NCI-H524 (cell line): Measurements from ENCODE around the gene F8.
A peak's percentile ranks its signal among the peaks of the same experiment; 100 is the strongest.
"Not testable (repeated sequence)": the region's sequence is repeated elsewhere in the genome, so short reads cannot be mapped to it uniquely, and the experiment has no call there.

ENCODE experiments used
- DNase-seq, 2 experiments: peaks; one replicate each; lab custom pipeline; 2025; lab: John Stamatoyannopoulos, UW

F8 gene

GRCh38 chrX:154986826-154987575 lies 35.5 kb downstream of the F8 start:
- peak in 1 of 2 experiments; percentile 16 for DNase-seq

DNA sequence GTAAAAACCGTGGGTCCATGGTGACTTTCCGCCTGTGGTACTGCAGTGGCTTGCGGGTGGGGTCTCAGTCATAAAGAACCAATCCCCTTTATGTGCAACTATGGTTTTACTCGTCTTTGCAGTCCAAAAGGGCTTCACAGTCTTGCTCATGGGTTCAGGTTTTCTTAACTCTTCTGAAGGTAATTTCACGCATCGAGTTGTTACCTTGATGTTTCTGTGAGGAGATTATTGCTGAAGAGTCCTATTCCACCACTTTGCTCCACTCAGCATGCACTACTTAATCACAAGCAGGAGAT lies 41.5 kb downstream of the F8 start:
- DNase-seq: no peak

DNA sequence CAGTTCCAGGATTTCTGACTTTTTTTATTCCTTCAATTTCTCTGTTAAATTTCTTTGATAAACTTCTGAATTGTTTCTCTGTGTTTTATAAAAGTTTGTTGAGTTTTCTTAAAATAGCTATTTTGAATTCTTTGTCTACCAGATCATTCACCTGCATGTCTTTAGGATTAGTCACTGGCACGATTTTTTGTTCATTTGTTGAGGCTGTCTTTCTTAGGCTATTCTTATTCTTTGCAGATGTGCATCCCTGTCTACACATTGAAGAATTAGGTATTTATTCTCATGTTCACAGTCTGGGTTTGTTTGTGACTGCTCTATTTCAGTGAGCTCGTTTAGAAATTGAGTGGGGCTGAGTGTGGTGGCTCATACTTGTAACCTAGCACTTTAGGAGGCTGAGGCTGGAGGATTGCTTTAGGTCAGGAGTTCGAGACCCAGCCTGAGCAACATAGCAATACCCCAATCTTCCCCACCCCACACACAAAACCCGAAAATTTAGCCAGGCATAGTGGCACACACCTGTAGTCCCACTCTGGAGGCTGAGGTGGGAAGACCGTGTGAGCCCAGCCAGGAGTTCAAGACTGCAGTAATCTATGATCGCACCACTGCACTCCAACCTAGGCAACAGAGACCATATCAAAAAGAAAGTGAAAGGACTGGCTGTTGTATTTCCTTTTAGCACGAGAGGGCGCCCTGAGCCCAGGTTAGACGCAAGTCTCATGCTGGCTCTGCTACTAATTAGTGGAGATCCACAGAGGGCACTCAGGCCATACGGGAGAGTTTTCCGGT lies 42.0 kb downstream of the F8 start:
- peak; percentile 40 to 82 for DNase-seq

GRCh38 chrX:154979629-154980028 lies 42.9 kb downstream of the F8 start:
- DNase-seq: no peak

DNA sequence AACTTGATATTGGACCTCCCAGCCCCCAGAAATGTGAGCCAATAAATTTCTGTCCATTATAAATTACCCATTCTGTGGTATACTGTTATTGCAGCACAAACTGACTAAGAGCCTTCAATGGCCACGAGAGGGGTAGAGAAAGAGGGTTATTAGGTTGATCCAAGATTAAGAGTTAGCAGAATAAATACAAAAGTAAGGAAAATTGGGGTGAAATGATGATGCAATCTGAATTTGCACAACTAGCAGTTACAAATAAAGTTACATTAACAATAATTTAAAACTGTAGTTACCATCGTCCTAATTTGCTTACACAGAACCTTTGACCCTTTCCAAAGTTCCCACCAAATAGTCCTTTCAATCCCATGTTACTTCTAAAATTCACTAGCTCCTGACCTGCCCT lies 54.2 kb downstream of the F8 start:
- no peak for DNase-seq

- no peak for DNase-seq
Observed at GRCh38 chrX:154967603-154968002, 54.9 kb downstream of the F8 start.

- DNase-seq: no peak
Observed at GRCh38 chrX:154961947-154962346, 60.6 kb downstream of the F8 start.

DNA sequence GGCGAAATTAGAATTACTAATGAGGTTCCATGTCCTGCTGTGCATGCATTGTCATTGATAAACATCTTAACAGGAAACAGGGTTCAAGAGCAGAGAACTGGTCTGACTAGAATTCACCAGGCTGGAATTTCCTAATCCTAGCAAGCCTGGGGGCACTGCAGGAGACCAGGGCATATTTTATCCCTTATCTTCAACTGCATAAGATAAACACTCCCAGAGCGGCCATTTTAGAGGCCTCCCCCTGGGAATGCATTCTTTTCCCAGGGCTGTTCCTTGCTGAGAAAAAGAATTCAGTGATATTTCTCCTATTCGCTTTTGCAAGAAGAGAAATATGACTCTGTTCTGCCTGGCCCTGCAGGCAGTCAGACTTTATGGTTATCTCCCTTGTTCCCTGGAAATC lies 66.7 kb downstream of the F8 start:
- DNase-seq: not testable (repeated sequence)

- DNase-seq: not testable (repeated sequence)
Observed at GRCh38 chrX:154939265-154939664, 83.3 kb downstream of the F8 start.

DNA sequence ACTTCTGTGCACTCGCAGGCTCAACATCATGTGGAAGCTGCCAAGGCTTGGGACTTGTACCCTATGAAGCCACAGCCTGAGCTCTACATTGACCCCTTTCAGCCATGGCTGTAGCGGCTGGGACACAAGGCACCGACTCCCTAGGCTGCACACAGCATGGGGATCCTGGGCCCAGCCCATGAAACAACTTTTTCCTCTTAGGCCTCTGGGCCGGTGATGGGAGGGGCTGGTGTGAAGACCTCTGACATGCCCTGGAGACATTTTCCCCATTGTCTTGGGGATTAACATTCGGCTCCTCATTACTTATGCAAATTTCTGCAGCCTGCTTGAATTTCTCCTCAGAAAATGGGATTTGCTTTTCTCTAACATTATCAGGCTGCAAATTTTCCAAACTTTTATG lies 97.8 kb downstream of the F8 start:
- DNase-seq: not testable (repeated sequence)

DNA sequence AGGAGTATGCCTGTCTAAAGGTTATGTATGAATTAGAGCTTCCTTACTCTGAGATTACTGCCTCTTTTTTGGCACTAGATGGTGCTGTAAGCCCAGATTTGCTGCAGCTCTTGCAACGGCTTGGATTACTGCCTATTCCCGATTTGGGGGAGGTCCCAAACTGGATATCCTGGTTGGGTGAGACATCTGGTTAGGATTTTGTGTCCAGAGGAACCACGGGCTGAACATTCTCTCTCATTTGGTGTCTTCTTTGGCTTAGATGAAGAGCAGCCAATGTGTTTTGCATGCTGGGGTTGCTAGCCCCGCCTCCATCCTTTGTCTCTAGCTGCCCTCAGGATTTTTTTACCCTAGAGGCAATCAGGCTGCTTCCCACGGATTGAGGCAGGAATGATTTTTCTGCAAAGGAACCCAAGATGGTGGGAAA lies 104.5 kb downstream of the F8 start:
- peak; percentile 87 to 94 for DNase-seq

GRCh38 chrX:154914052-154914451 lies 108.5 kb downstream of the F8 start:
- DNase-seq: no peak

DNA sequence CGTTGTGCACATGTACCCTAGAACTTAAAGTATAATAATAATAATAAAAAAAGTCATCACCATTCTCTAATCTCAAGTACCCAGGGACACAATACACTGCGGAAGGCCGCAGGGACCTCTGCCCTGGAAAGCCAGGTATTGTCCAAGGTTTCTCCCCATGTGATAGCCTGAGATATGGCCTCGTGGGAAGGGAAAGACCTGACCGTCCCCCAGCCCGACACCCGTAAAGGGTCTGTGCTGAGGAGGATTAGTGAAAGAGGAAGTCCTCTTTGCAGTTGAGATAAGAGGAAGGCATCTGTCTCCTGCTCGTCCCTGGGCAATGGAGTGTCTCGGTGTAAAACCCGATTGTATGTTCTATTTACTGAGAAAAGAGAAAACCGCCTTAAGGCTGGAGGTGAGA lies 112.0 kb downstream of the F8 start:
- not testable (repeated sequence) for DNase-seq

DNA sequence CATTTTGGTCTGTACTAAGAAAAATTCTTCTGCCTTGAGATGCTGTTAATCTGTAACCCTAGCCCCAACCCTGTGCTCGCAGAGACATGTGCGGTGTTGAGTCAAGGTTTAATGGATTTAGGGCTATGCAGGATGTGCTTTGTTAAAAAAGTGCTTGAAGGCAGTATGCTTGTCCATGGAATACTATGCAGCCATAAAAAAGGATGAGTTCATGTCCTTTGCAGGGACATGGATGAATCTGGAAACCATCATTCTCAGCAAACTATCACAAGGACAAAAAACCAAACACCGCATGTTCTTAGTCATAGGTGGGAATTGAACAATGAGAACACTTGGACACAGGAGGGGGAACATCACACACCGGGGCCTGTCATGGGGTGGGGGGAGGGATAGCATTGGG lies 112.5 kb downstream of the F8 start:
- not testable (repeated sequence) for DNase-seq

DNA sequence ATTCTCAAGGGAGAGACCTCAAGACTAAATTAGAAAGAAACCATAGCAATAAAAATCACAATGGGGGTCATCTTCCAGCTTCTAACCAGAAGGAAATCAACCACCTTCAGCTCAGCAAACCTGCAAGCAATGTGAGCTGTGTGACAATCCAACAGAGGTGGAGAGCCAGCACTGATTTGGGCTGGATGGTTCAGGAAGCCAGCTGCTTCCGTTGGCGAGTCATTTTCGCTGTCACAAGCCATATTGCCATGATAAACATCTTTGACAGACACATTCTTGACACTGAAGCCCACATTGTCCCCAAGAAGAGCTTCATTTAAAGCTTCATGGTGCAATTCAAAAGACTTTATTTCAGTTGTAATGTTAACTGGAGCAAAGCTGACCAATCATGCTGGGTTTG lies 113.7 kb downstream of the F8 start:
- no peak for DNase-seq

DNA sequence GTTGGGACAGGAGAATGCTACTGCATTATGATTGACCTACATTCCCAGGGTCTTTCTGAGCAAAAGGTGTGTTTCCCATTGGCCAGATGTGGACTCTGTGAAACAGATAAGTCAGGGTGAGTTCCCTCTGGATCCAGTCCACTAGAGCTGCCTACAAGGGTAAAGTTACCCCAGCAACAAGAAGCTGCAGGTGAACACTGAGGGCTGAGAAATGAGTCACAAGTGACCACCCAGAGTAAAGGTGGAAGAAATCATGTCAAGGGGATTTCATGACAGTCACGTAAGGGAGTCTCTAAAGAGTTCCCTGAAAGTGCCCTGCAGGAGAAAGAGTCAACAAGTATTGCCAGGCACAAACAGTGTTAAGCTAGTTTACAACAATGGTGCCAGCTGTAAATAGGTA lies 120.1 kb downstream of the F8 start:
- no peak for DNase-seq

DNA sequence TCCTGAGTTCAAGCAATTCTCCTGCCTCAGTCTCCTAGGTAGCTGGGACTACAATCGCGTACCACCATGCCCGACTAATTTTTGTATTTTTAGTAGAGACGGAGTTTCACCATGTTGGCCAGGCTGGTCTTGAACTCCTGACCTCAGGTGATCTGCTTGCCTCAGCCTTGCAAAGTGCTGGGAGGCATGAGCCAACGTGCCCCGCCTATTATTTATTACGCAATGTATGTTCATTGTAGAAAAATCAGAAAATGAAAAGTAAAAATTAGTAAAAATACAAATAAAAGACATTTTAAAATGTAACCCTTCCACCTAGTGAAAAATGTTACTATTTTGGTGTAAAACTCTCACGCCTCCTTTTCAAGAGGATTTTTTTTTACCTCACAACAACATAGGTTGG lies 122.2 kb downstream of the F8 start:
- no peak for DNase-seq

DNA sequence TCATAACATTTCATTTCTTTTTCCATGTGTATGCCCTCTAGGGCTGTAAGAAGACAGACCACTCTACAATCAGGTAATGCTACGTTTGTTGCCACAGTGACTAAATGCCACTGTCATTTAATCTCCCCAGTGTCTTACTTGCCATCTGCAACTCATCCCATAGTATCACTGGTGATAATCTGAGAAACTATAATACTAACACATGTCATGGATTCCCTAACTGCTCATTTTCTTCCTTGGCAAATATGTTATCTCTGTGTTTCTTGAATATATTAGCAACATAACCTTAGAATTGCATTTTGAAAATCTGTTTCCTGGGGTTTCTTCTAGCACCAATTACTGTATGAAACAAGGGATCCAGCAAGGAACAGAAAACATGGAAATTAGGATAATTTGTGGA lies 130.2 kb downstream of the F8 start:
- DNase-seq: peak in 1 of 2 experiments; percentile 24

- no peak for DNase-seq
Observed at GRCh38 chrX:154890990-154891639, 131.4 kb downstream of the F8 start.

DNA sequence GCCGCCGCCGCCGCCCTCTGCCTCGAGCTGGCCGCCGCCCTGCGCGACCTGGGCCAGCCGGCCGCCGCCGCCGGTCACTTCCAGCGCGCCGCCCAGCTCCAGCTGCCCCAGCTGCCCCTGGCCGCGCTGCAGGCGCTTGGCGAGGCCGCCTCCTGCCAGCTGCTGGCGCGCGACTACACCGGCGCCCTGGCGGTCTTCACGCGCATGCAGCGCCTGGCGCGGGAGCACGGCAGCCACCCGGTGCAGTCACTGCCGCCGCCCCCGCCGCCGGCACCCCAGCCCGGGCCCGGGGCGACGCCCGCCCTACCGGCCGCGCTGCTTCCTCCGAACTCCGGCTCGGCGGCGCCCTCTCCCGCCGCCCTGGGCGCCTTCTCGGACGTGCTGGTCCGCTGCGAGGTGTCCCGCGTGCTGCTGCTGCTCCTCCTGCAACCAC lies 135.7 kb downstream of the F8 start:
- DNase-seq: not testable (repeated sequence)

GRCh38 chrX:154886069-154886788 lies 136.3 kb downstream of the F8 start, which contains the start of gene F8A1:
F8A1 (plus strand) TSS chrX:154886355; CDS start chrX:154886375, 20 bp downstream.
- not testable (repeated sequence) for DNase-seq

GRCh38 chrX:154885549-154885948 lies 137.0 kb downstream of the F8 start:
- DNase-seq: not testable (repeated sequence)
